GM21619 (cell line): ENCODE data around the gene GPR89B.
"Not testable (repeated sequence)": the region's sequence is repeated elsewhere in the genome, so short reads cannot be mapped to it uniquely, and the experiment has no call there.

Experiments
- ATAC-seq: cut with Tn5 transposase; IDR thresholded peaks from one replicate; pipeline ENCODE4 v1.9.1; 2021; ENCODE audit not compliant: unreplicated experiment

Gene GPR89B

DNA sequence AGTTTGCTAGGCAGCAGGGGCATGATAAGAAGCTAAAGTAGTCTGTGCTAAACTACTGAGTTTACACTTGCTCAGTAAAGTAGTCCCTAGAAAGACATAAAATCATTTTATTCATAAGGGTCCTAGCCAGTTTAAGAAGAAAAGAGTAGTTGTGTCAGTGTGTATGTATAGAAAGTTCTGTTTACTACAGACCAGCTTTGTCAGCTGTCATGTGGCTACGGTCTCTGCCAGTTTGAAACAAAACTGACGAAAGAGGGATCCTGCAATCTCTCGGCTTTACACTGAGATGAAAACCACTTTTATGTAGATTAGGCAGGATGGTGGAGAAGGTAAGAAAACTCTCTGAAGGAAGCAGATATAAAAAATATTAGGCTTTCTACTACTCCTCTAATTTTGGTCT is 7.1 kb downstream of the GPR89B start:
- ATAC-seq: not testable (repeated sequence)

DNA sequence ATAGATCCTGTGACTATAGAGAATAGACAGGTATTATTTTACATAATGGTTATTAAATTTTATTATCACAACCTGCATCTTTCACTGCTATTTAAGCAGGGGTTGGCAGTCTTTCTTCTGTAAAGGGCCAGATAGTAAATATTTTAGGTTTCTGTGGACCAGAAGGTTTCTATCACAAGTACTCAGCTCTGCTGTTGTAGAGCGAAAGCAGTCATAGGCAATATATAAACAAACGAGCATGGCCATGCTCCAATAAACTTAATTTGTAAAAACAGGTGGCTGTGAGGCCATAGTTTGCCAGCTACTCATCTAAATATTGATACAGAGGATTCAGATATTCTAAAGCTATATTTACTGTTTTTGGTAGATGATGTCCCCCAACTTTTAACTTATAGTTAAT is 12.2 kb downstream of the GPR89B start:
- not testable (repeated sequence) for ATAC-seq

DNA sequence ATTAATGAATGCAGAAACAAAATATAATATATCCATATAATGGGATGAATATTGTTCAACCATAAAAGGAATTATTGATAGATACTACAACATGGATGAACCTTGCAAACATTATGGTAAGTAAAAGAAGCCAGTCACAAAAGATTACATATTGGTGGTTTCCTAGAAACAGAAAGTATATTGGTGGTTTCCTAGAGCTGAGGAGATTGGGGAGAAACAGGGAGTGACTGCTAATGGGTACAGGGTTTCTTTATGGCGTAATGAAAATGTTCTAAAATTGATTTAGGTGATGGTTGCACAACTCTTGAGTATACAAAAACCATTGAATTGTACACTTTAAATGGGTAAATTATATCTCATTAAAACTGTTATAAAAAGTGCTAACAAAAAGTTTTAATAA is 14.3 kb downstream of the GPR89B start:
- not testable (repeated sequence) for ATAC-seq

DNA sequence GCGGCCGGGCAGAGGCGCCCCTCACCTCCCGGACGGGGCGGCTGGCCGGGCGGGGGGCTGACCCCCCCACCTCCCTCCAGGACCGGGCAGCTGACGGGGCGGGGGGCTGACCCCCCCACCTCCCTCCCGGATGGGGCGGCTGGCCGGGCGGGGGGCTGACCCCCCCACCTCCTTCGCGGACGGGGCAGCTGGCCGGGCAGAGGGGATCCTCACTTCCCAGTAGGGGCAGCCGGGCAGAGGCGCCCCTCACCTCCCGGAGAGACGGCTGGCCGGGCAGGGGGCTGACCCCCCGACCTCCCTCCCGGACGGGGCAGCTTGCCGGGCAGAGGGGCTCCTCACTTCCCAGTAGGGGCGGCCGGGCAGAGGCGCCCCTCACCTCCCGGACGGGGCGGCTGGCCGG is 21.3 kb downstream of the GPR89B start:
- ATAC-seq: not testable (repeated sequence)

DNA sequence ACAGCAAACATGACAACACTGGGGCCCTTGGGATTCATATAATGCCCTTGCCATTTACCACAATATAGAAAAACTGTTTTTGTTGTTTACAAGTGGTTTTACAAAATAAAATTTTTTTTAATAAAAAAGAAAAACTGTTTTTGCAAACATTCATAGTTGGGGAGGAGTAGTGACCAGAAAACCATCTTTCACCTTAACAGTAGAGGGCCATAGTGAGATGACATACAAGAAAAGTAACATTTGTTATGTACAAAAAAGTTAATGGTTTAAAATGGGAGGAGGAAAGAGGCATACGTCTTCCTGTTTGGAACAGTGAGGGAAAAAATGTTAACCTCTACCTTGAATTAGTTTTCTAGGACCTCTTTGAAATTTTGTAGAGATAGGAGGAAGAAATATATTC is 30.7 kb downstream of the GPR89B start:
- ATAC-seq: not testable (repeated sequence)

DNA sequence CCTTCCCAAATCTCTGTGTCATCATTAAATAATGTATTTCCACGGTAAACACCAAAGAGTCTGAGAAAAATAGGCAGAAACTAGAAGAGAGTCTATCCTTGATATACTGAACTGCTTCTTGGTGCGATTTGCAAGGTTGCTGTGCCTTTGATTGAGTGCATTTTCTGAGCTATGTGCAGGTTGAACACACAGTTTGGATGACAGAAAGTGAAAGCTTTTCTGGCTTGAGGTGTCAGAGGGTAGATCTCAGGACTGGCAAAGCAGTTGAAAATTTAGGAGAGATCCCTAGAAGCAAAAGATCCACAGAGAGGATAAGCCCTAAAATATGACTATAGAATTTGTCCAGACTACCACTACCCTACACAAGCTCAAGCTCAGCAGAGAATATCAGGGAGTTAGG is 31.5 kb downstream of the GPR89B start:
- ATAC-seq: not testable (repeated sequence)

DNA sequence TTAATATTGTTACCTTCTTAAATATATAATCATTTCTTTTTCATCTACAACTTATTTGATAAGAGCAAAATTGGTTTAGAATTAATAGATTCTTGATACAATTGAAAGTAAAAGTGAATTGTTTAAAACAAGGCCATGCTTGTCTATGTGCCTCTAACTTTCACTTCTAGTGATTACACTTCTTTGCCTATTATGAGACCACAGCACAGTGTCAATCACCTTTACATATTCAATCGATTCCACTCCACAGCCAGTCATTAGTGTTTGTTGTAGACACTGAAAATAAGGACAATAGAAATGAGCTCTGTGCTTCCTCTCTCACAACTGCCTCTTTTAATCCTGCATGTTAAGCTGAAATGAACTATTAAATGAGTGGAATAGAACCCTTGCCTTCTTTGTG is 36.4 kb downstream of the GPR89B start:
- ATAC-seq: not testable (repeated sequence)

DNA sequence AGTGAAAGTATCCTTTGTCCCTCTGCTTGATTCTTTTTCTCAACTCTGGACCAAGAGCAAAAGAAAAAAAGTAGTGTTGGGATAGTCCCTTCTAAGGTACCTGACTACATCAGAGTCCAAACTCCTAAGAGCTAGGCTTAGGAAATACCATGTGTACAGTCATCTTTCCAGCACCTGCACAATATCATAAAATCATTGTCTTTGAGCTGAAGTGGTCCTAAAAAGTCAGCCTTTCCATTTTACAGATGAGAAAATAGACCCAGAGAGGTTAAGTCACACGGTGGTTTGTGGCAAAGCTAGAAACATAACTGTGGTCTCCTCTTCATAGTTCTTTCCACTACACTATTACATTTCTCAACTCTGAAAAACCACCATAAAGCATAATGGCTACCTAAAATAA is 38.4 kb downstream of the GPR89B start:
- ATAC-seq: not testable (repeated sequence)

DNA sequence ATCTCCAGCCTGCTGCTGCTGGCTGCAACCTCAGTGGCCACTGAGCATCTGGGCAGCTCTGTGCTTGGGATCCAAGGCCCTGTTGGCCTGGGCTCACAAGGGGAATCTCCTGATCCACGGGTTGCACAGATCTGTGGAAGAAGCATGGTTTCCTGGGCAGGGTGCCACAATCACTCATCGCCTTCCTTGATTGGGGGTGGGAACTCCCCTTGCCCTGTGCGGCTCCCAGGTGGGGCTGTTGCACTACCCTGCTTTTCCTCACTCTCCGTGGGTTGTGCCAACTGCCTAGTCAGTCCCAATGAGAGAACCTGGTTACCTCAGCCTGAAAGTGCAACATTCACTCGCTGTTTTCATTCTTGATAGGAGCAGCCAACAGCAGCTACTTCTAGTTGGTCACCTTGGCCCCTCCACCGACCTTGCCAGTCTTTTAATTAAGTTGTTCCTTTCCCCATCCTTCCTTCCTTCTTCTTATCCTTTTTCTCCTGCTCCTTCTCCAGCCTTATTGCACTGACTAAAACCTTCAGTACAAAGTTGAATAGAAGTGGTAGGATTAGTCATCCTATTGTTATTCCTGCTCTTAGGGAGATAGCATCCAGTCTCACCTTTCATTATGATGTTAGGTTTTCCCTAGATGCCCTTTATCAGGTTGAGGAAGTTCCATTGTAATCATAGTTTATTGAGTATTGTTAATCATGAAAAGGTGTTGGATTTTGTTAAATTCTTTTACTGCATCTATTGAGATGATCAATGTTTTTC is 50.9 kb downstream of the GPR89B start:
- ATAC-seq: not testable (repeated sequence)

DNA sequence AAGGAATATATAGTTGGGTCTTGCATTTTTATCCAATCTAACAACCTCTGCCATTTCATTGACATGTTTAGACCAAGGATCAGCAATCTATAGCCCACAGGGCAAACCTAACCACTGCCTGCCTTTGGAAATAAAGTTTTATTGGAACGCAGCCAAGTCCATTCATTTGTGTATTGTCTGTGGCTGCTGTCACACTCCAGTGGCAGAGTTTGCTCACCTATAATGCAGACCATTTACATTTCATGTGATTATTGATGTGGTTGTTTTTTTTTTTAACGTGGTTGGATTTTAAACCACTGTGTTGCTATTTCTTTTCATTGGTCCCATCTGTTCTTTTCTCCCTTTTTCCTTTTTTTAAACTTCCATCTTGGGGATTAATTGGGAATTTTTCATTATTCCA is 57.2 kb downstream of the GPR89B start:
- ATAC-seq: not testable (repeated sequence)

DNA sequence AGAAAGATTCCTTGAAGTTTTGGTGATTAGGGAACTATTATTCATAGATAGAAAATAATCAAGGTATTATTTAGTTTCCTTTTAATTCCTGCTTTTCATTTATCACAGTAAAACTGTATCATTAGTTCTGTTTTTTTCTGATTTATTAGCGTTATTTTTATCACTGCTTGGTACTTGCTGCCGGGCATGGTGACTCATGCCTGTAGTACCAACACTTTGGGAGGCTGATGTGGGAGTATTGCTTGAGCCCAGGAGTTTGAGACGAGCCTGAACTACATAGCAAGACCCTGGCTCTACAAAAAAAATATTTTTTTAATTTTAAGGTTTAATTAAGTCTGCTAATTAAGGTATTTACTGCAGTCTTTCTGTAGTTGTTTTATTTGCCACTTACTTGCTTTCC is 59.7 kb downstream of the GPR89B start:
- ATAC-seq: not testable (repeated sequence)

DNA sequence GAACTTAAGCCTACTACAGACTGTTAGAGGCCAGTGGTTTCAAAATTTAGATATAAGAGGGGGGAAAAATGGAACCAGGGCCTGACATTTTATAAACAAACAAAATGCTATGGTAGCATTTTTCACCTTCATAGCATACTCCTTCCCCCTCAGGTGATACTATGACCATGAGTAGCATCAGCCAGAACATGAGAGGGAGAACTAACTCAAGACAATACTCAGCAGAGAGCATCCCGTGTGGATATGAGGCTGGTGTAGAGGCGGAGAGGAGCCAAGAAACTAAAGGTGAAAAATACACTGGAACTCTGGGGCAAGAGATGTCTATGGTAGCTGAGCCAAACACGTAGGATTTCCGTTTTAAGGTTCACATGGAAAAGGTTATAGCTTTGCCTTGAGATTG is 64.7 kb downstream of the GPR89B start:
- not testable (repeated sequence) for ATAC-seq

DNA sequence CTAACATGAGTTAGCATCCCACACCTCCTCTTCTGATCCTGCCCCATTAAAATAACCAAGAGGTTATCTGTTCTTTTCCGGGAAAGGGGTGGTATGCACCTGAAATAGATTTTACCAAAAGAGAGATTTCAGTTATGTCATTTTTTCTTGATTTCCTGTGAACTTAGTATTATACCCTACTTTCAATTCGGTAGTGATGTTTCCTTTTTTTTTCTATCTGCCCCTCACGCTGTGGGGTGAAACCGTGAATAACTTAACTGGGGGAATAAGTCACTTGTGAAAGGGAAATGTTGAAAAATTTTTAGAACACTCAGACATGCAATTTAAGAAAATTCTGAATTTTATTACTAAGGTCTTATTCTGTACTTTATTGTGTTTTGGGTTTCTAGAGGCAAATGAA is 65.2 kb downstream of the GPR89B start:
- ATAC-seq: not testable (repeated sequence)

DNA sequence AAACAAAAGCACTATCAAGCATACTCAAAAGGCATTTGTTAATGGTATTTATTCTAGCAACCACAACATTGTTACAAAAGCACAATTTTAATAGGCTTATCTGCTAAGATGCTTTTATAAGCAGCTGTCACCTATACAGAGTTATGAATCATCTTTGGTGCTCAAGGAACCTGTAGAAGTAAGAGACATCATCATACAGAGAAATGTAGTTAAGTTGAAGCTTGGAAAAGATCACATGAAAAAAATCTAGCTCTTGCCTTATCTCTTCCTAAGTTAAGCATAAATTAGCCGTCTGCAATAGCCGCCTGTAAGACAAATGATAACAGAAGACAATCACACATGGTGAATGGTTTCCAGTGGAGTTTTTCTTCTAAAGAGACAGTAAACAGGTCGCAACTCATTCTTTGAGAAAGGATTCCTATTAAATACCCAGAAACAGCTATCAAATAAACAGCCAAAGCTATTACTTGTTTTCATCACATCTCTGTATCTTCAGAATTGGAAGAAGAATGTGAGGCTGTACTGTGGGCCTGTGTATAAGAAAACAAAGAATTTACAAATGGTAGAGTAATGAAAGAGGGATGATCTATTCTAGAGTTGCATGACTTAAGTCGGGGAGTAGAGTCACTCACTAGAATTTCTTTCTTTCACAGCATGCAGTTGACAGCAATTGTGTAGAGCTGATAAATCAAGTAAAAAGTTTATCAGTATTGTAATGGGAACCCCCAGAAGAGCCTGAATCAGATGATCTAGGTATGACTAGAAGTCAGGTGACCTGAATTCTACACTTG is 65.8 kb downstream of the GPR89B start:
- not testable (repeated sequence) for ATAC-seq

DNA sequence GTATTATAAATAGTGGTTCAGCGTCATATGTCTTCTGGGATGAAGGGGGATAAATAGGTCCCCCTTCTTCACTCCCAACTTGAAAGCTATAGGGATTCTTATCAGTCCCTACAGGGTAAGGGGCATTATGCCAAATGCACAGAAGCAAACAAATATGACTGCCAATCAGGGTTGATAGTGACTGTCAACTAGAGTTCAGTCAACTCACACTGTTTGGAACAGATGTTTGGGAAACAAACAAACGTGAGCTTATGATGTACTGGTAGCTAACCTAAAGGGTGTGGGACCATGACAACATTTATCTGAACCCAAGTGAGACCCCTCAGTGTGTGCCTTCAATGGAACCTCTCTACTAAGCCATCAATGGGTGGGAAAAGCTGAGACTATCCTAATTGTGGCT is 67.9 kb downstream of the GPR89B start:
- not testable (repeated sequence) for ATAC-seq

DNA sequence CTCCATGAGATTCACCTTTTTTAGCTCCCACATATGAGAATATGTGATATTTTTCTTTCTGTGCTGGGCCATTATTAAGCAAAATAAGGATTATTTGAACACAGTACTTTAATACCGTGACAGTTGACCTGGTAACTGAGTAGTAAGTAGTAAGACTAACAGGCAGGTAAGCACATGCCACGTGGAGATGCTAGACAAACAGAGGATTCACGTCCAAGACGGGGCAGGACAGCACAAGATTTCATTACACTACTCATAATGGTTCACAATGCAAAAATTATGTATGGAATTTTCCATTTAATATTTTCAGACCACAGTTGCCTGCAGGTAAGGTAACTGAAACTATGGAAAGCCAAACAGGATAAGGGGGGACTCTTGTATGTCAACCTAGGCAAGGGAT is 79.5 kb downstream of the GPR89B start:
- ATAC-seq: not testable (repeated sequence)

DNA sequence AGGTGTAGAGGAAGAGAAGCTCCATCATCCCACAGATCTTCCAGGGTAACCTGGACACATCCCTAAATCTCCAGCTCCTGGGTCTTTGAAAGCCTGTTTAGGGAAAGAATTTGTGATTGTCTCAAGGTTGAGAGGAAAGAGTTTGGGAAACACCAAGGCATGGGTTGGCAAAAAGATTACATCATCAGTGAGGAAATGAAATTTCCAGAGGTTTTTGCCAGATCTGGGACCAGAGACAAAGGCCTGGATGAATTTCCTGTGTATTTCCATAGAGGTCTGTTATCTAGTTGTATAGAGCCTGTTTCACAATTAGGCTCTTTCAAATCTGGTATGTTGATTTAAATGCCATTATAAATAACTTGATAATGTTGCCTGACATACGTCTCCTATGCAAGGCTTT is 82.3 kb downstream of the GPR89B start:
- ATAC-seq: no peak

DNA sequence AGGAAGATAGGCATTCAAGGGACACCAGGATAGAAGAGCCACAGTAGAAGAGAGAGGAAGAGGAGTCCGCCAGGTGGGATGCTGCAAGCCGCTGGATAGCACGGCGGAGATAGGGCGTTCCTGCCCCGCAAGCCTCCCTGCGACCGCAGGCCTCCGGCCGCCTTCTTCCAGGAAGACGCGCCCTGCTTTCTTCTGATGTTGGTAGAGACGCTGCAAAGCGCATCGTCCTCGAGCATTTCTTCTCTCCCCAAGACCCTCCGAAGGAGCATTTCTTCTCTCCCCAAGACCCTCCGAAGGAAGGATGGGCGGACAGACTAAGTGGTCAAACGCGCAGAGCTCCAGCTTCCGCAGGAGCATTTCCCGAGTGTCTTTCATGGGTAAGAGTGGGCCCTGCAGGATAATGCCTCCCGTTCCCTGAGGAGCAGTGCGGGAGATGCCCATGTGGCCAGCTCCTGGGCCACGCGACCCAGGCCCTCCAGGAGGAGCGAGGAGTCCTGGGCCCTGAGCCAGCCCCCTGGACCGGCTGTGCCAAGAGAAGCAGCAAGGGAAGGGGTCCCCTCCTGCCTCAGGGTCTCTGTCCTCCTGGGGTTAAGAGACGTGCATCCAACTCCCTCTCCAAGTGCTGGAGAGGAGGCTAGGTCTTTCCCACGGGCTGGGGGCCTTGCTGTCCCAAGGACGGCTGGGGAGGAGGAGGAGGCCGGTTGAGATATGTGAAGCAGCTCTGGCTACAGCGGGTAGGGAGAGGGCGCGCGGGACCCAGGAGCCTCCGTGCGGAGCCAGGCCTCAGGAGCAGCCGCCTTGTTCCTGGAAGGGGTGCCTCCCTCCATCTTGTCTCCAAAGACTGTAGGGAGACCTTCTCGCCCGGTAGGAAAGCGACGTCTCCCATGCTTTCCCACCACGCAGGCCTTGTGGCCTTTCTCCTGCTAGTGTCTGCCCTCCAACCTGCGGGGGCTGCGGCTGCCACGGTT is 85.2 kb downstream of the GPR89B start:
- not testable (repeated sequence) for ATAC-seq

DNA sequence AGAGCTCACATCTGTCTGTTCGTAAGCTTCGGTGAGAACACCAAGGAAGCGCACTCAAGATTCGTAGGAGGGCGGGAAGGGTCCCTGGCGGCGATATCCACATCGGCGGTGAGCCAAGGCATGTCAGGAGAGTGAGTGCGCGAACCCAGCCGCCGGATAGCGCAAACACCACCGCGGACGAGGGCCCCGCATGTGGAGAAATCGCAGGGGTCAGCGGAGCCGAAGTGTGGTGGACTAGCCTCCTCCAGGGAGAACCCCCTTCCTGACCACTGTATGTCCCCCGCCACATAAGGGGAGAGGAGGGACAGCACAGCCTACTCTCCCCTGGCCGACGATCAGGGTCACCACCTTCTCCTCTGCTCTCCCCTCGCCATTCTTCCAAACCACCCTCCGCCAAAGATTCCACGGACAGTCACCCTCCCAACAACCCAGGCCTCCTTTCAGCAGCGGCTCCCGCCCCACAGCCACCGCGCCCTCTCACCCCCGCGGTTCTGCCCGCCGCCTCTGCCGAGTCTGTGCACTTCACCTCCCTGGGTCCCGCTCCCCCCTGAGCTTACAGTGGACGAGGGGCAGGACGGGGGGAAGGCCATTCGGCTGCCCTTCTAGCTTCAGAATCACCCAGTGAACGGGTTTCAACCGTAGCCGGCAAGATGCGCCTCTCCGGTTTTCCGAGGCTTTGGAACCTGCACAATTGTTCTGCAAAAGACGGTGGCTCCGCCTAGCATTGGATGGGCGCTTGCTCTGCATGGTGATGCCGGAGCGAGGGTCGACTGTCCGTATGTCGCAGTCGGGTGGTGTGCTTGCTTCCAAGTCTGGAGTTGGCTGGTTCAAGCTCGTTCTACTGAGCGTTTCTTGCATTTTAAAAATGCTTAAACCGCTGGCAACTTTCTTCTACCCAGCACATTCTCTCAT is 86.3 kb downstream of the GPR89B start:
- not testable (repeated sequence) for ATAC-seq

DNA sequence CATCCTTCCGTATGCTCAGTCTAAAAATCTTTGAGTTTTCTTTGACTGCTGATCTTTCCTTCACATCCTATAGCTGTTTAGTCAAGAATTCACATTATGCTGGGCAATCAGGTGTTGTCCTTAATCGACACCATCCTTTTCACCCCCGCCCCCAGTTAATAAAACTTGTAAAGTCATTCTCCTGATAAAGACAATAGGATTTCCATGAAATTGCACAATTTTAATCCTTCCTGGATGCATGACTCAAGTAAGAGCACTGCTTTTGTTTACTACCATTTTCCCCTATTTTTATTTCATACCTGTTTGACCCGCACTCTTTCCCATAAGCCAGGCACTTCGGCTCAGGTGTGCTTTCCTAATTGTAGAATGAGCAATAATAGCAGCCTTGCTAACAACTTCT is 96.7 kb downstream of the GPR89B start:
- not testable (repeated sequence) for ATAC-seq
